Adrenal gland (tissue), 5 donors: ENCODE results near the gene CDH24.

ENCODE experiments used
- POLR2A ChIP-seq, 2 donors: fragments of 450-650 bp; IDR thresholded peaks; one replicate each; pipeline ENCODE4 v1.6.1; 2017; ENCODE audit warnings: antibody characterized with exemption in 2 of 2, mild to moderate bottlenecking in 2 of 2, moderate library complexity in 1 of 2
- TF ChIP-seq, protein P1 (sequence below), 6 experiments: fragments of 450-650 bp in 4 of 6; fragments of 200-600 bp in 2 of 6; sonication (generic) in 1 of 6; IDR thresholded peaks; 1 replicate in 5 of 6; 2 replicates in 1 of 6; pipeline versions ENCODE4 v1.5.1 to v1.8.0; 2016 to 2021; ENCODE audit warnings: antibody characterized with exemption in 6 of 6, mild to moderate bottlenecking in 2 of 6, moderate library complexity in 1 of 6
- donor health status: DM: no; HTN: no; CAD: no.

DNA sequence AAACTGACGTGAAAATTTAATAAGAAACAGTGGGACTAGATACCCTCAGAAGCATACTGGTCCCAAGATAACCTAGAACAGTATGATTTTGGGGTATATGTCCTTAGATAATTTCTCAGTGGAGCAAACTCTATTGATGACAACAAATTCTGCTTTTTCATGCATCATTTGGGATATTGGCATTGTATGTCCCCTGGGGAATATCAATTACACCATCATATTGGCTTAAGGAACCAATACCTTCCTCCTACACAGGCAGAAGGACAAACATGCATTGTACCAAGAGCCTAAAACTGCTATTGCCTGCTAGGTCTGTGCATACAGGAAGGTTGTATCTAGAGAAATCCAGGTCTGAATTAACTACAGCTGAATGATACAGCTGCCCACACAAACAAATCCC, 17.6 kb upstream of the CDH24 start:
- no peak for TF ChIP-seq POLR2A (IDR thresholded peaks at IDR 0.05)
- TF ChIP-seq, protein P1, sequence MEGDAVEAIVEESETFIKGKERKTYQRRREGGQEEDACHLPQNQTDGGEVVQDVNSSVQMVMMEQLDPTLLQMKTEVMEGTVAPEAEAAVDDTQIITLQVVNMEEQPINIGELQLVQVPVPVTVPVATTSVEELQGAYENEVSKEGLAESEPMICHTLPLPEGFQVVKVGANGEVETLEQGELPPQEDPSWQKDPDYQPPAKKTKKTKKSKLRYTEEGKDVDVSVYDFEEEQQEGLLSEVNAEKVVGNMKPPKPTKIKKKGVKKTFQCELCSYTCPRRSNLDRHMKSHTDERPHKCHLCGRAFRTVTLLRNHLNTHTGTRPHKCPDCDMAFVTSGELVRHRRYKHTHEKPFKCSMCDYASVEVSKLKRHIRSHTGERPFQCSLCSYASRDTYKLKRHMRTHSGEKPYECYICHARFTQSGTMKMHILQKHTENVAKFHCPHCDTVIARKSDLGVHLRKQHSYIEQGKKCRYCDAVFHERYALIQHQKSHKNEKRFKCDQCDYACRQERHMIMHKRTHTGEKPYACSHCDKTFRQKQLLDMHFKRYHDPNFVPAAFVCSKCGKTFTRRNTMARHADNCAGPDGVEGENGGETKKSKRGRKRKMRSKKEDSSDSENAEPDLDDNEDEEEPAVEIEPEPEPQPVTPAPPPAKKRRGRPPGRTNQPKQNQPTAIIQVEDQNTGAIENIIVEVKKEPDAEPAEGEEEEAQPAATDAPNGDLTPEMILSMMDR (IDR thresholded peaks at IDR 0.05): no peak
